ENCODE results near the gene HOOK2.
"Not testable (repeated sequence)": the region's sequence is repeated elsewhere in the genome, so short reads cannot be mapped to it uniquely, and the experiment has no call there.

HOOK2 gene, protein sequence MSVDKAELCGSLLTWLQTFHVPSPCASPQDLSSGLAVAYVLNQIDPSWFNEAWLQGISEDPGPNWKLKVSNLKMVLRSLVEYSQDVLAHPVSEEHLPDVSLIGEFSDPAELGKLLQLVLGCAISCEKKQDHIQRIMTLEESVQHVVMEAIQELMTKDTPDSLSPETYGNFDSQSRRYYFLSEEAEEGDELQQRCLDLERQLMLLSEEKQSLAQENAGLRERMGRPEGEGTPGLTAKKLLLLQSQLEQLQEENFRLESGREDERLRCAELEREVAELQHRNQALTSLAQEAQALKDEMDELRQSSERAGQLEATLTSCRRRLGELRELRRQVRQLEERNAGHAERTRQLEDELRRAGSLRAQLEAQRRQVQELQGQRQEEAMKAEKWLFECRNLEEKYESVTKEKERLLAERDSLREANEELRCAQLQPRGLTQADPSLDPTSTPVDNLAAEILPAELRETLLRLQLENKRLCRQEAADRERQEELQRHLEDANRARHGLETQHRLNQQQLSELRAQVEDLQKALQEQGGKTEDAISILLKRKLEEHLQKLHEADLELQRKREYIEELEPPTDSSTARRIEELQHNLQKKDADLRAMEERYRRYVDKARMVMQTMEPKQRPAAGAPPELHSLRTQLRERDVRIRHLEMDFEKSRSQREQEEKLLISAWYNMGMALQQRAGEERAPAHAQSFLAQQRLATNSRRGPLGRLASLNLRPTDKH

DNA sequence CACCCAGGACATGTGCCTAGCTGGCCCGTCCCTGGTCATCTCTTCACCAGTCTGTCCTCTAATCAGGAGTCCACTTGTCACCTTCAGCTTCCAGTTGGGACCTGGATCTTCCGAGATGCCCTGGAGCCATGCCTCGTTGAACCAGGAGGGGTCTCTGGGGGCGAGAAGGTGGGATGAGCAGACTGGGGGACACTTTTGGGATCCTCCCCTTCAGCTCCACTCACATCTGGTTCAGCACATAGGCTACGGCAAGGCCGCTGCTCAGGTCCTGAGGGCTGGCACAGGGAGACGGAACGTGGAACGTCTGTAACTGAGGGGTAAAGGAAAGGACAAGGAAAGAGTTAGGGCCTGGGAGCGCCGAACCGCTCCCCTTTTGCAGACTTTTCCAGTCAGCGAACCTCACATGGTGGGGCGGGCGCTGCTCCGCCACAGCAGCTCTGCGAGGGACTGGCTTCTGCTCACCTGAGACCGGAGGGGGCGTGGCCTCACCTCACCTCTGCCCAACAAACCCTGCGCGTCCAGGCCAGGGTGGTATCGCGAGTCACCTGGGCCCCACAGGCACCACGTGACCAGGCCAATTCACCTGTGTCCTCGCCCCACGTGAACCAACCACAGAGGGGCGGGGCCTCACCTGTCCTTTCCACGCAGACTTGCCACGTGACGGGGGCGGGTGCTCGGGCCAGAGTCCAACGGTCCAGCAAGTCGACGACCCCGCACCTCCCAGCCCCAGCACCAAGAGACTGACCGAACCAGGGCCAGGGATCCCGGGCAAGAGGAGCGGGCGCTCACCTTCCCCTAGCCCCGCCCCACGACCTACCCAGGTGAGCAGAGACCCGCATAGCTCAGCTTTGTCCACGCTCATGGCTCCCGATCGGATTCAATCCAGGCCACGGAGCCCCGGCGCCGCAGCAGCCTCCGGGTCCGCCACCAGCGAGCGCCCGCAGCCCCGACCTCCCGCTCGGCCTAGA is at the start of gene HOOK2:
Gene HOOK2 (minus strand): TSS at position 965 of the 968 bp plus-strand sequence. CDS start 103 bp downstream, at position 862.
- no peak for DNase-seq (ENCODE audit: low spot score)

DNA sequence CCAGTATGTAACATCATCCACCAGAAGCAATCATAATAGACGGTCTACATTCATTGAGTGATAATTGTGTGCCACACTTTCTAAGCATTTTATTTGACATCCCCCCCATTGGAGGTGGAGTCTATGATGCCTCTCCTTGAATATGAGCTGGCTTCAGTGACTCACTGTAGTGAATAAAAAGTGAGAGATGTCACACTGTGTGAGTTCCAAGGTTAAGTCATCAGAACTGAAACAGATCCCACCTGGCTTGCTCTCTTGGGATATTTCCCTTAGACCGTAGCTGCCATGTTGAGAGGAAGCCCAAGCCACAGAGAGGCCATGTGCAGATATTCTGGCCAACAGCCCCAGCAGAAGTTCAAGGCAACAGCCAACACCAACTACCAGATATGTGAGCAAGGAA is 46.4 kb upstream of the HOOK2 start:
- no peak for DNase-seq (ENCODE audit: low spot score)

DNA sequence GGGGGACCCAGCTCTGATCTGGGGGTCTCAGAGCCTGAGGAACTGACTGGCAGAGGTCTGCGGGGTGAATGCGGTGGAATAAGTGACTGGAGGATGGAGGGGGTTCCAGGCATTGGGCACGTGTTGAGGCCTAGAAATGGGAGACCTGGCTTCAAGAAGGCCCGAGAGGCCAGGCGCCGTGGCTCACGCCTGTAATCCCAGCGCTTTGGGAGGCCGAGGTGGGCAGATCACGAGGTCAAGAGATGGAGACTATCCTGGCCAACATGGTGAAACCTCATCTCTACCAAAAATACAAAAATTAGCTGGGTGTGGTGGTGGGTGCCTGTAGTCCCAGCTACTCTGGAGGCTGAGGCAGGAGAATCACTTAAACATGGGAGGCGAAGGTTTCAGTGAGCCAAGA is 42.5 kb upstream of the HOOK2 start:
- DNase-seq (ENCODE audit: low spot score) = not testable (repeated sequence)

DNA sequence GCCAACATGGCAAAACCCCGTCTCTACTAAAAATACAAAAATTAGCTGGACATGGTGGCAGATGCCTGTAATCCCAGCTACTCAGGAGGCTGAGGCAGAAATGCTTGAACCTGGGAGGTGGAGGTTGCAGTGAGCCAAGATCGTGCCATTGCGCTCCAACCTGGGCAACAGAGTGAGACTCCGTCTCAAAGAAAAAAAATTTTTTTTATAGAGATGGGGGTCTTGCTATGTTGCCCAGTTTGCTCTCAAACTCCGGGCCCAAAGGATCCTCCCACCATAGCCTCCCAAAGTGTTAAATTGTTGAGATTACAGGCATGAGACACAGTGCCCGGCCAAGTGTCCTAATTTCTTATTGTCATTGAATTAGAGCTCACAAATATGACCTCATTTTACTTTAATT is 41.8 kb upstream of the HOOK2 start:
- not testable (repeated sequence) for DNase-seq (ENCODE audit: low spot score)

DNA sequence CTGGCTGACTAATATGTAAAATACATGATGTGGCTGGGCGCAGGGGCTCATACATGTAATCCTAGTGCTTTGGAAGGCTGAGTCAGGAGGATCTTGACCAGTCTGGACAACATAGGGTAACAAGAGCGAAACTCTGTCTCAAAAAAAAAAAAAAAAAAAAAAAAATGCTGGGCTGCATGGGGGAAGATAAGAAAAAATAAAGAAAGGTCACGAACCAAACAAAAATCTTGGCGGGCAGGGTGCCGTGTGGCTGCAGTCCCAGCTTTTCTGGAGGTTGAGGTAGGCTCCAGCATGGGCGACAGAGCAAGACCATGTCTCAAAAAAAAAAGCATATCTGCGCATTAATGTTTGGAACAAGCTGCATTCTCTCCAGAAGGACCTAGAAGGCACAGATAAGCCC is 39.7 kb upstream of the HOOK2 start:
- DNase-seq (ENCODE audit: low spot score) = no peak

DNA sequence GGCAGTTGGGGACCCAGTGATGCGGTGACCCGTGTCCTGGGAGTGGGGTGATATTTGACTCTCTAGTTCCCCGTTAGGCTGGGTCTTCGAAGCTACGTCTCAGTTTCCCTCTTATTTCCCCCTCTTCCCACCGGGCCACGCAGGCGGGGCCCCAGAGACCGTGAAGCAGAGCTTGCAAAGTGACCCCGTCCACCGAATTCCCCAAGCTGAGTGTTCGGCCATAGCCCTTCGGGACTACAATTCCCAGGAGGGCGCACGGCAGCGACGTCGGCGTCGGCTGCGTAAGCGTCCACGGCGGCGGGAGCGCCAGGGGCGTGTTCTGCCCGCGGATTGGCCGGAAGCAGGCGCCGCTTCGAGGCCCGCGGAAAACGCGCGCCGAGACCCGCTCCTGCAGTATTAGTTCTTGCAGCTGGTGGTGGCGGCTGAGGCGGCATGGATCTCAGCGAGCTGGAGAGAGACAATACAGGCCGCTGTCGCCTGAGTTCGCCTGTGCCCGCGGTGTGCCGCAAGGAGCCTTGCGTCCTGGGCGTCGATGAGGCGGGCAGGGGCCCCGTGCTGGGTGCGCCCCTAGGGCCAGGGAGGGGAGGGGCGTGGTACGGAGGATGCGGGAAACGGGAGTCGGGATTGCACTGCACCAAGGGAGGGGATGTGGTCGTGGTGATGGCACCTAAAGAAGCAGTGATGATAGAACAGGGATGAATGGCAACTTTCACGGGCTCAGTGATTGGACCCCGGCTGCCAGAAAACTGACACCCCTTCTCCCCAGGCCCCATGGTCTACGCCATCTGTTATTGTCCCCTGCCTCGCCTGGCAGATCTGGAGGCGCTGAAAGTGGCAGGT is 31.1 kb upstream of the HOOK2 start, which contains the start of gene RNASEH2A:
Gene RNASEH2A (plus strand): TSS at position 343 of the 840 bp plus-strand sequence. CDS start 90 bp downstream, at position 433.
- peak; percentile 97 for DNase-seq (ENCODE audit: low spot score)

DNA sequence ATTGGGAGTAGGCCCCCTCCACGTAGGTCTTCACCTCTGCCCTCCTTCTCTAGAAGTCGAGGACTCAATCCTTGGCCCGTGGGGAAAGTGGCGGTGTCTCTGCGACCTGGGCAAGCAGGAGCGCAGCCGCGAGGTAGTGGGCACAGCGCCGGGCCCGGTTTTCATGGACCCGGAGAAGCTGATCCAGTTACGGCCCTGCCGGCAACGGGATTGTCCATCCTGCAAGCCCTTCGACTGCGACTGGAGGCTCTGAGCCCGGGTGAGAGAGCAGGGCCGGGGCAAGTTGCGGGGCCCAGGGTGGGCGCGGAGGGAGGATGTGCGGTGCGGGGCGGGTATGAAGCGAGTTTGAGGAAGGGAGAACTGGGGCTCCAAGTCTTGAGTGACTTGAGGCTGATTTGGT is 28.7 kb upstream of the HOOK2 start:
- DNase-seq (ENCODE audit: low spot score) = no peak

DNA sequence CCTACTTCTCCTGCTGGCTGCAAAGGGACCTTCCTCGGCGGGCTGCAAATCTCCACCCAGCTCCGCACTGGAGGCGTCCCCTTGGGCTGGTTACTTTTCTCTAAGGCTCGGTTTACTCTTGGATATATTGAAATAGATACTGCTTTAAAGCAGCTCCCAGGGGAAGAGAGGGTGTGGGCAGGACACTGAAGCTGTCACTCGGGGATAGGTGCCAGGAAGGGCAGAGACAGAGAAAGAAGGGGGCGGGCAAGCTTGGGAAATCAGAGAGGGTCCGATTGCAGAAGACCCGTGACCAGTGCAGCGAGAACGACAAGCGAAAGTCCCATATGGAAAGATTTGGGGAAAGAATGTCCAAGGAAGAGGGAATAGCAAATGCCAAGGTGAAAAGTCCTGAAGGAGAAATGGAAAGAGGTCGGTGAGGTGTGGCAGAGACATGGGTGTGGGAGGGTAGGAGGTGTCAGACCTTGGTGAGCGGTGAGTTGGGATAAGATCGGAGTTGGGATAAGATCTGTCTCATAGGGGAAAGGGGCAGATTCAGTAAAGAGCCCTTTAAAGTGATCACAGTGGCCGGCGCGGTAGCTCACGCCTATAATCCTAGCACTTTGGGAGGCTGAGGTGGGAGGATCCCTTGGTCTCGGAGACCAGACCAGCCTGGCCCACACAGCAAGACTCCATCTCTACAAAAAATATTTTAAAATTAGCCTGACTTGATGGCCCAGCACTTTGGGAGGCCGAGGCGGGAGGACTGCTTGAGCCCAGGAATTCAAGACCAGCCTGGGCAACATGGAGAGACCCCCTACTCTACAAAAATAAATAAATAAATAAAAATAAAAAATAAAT is 27.1 kb upstream of the HOOK2 start:
- DNase-seq (ENCODE audit: low spot score) = peak; percentile 45

DNA sequence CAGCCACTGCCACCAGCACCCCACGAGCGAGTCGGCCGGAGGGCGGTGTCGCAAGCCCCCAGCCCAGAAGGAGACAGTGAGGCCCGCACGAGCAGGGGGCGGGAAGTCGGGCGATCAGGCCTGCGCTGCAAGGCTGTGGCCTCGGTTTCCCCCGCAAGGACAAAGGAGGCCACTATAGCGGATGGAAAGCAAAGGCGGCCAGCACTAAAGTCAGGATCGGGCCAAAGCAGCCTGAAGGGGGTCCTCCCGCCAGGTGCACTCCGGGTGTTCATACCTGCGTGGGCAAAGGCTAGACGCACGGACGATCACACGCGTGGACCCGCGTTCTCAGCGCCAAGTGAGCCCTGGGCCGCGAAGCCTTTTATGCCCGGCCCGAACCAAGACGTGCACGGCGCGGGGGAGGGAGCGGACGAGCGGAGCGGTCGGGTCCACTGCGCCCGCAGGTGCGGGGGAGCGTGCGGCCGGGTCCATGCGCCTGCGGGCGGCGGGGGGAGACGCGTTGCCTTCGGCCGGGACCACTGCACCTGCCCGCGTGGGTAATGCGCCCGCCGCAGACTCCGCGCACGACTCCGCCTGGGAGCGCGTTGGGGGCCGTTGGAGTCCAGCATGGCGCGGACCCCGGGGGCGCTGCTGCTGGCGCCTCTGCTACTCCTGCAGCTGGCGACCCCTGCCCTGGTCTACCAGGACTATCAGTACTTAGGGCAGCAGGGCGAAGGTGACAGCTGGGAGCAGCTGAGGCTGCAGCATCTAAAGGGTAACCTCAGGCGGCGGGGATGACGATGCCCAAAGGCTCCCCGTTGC is 26.3 kb upstream of the HOOK2 start, which contains the start of the genes PRDX2 and THSD8:
Gene PRDX2 (minus strand): TSS at position 335 of the 801 bp plus-strand sequence. CDS start 539 bp downstream, outside the sequence.
Gene THSD8 (plus strand): TSS at position 604 of the 801 bp plus-strand sequence. CDS start 3 bp downstream, at position 607.
- DNase-seq (ENCODE audit: low spot score) = peak; percentile 89

DNA sequence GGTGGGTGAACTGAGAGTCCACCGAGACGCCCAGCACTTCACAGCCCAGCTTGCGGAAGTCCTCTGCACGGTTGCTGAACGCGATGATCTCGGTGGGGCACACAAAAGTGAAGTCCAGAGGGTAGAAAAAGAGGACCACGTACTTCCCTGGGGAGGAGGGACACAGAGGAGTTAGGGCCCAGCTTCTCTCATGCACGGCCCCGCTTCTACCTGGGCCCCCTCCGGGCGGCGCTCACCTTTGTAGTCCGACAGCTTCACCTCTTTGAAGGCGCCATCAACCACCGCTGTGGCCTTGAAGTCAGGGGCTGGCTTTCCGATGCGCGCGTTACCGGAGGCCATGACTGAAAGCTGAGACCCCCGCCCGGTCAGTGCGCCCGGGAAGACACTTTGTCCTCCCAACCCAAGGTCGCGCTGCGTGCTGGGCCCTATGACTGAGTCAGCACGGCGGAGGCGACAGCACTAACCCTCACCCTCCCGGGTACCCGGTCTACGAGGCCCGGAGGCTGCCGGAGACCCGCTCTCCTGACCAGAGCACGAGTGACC is 25.6 kb upstream of the HOOK2 start:
- peak; percentile 30 for DNase-seq (ENCODE audit: low spot score)

DNA sequence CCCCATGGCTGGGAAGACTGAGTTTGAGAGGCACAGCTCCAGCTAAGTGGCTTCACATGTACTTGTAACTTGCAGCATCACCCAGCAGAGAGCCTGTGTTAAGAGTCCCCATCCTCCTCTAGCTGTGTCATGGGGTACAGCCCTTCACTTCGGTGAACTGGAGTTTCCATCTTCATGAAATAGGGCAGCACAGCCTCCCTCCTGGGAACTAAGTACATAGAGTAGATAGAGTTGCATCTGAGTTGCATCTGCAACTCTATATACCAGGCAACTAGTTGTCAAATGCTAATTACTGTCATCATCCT is 25.1 kb upstream of the HOOK2 start:
- no peak for DNase-seq (ENCODE audit: low spot score)

DNA sequence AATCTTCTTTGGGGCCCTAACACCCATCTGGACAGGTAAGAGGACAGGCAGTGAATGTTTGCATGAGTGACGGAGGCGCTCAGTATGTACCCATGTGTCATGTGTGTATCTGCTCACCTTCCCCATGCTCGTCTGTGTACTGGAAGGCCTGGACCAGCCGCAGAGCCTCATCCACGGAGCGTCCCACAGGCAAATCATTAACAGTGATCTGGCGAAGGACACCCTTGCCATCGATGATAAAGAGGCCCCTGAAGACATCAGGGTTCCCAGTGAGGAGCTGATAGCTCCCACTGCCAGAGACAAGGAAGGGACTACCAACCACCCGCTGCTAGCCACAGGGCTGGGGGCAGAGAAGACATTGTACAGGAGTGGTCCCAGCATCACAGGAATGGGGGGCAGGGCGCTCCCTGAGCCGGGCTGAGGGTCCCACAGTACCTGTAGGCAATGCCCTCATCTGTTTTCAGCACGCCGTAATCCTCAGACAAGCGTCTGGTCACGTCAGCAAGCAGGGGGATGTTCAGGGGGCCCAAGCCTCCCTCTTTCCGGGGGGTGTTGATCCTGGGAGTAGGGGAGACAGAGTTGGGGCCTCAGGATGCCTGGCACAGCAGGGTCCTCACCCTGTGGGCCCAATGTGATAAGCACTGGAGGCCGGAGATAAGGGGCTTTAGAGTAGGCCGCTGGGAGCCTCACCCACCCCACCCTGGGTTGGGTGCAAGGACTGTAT is 24.6 kb upstream of the HOOK2 start:
- DNase-seq (ENCODE audit: low spot score) = no peak

DNA sequence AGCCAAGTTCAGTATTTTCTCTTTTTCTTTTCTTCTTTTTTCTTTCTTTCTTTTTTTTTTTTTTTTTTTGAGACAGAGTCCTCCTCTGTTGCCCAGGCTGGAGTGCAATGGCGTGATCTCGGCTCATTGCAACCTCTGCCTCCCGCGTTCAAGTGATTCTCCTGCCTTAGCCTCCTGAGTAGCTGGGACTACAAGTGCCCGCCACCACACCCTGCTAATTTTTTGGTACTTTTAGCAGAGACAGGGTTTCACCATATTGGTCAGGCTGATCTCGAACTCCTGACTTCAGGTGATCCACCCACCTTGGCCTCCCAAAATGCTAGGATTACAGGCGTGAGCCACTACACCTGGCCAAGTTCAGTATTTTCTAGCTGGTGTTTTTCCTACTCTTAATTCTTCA is 22.3 kb upstream of the HOOK2 start:
- DNase-seq (ENCODE audit: low spot score) = not testable (repeated sequence)

DNA sequence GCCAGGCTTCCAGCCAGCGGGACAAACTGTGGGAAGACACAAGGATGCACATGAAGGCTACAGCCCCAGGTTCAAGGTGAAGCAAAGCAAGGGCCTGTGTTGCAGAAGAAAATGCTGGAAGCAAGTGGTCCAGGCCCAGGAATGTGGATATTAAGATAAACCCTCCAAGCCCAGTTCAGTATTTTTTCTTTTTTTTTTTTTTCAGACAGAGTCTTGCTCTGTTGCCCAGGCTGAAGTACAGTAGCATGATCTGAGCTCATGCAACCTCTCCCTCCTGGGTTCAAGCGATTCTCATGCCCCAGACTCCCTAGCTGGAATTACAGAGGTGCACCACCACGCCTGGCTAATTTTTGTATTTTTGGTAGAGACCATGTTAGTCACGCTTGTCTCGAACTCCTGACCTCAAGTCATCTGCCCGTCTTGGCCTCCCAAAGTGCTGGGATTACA is 21.8 kb upstream of the HOOK2 start:
- no peak for DNase-seq (ENCODE audit: low spot score)

DNA sequence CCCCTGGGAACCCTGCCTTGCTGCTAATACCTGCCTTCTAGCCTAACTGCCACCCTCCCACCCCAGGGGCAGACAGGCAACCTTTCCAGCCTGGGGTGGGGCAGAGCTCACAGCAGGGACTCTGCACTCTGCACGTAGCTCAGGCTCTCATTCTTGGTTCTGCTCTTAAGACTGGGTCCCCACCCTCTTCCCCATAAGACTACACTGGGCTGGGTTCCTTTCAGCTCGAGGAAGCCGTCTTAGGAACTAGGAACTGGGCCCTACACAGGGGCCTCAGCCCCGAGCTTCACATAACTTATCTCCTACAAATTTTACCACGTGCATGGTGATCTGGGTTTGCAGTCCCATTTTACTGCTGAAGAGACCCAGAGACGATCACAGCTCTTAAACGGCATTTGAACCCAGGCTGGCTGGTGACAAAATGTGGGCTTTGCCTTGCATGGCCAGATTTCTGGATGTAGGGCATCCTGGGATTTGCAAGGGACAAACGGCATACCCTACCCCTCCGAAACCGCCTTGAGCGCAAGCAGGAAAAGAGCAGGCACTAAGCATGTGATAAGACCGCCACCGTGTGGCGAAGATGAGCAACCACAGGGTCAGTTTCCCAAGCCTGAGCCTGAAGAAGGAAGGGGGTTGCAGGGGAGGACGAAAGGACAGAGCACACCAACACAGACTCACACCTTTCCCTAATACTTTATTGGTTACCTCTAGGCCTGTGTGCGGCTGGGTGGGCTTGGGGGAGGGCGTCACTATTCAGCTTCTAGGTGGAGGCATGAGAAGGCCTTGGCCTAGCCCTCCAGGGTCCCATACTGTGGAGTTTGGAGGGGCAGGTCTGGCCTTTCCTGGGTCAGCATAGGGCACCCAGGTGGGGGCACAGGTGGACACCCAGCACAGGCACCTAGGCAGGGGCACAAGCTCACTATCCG is 21.1 kb upstream of the HOOK2 start:
- peak; percentile 76 for DNase-seq (ENCODE audit: low spot score)

DNA sequence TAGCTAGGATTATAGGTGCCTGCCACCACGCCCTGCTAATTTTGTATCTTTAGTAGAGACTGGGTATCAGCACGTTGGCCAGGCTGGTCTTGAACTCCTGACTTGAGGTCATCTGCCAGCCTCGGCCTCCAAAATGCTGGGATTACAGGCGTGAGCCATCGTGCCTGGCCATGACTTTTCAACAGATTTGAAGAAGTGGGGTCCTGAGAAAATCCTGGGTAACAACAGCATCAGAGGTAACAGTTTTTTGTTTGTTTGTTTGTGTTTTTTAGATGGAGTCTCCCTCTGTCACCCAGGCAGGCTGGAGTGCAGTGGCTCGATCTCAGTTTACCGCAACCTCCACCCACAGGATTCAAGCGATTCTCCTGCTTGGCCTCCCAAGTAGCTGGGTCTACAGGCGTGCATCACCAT is 19.6 kb upstream of the HOOK2 start:
- DNase-seq (ENCODE audit: low spot score) = no peak
